ENCODE data around the gene SLC2A13. TPM values are rescaled to one million over a fixed set of nuclear protein-coding genes. Genes with fewer than 3 reads are reported as not detected.

SLC2A13 gene
- polyA plus RNA-seq, 4 donors, result 1.1 to 28.5 (median 3.0) TPM

- DNase-seq (no peak), FAIRE-seq (no peak)
- no peaks in the 10 kb centered on the region for H3K27me3 ChIP-seq (ENCODE audit: control insufficient read depth in 3 of 3, insufficient read depth in 3 of 3, low read length in 3 of 3)
- H3K36me3 ChIP-seq (ENCODE audit: control insufficient read depth in 3 of 3, insufficient read depth in 2 of 3, low read depth in 1 of 3, low read length in 3 of 3), result no peaks in the 10 kb centered on the region
- no peaks in the 10 kb centered on the region for H3K9me3 ChIP-seq (ENCODE audit: control insufficient read depth in 2 of 2, insufficient read depth in 1 of 2, low read depth in 1 of 2, low read length in 1 of 2)
- no peak overlapping the region for H3K27ac ChIP-seq (ENCODE audit: low read depth in 1 of 3, low read length in 2 of 3)
- 90 to 93% (median 92%) methylated on average over 1 of the region's 1 CpG for WGBS, 3 donors
- H3K4me1 ChIP-seq (ENCODE audit: control insufficient read depth in 3 of 3, insufficient read depth in 2 of 3, low read depth in 1 of 3, low read length in 2 of 3), result no peaks in the 10 kb centered on the region
- H3K4me3 ChIP-seq (ENCODE audit: low read depth in 1 of 3, low read length in 3 of 3), result no peak overlapping the region
Observed at GRCh38 chr12:39989501-39989900, 116.4 kb downstream of the SLC2A13 start.

- Histone ChIP-seq H3K36me3 (ENCODE audit: control insufficient read depth in 3 of 3, insufficient read depth in 2 of 3, low read depth in 1 of 3, low read length in 3 of 3) (no peaks in the 10 kb centered on the region), H3K27me3 (ENCODE audit: control insufficient read depth in 3 of 3, insufficient read depth in 3 of 3, low read length in 3 of 3) (no peaks in the 10 kb centered on the region), H3K4me1 (ENCODE audit: control insufficient read depth in 3 of 3, insufficient read depth in 2 of 3, low read depth in 1 of 3, low read length in 2 of 3) (no peaks in the 10 kb centered on the region), H3K9me3 (ENCODE audit: control insufficient read depth in 2 of 2, insufficient read depth in 1 of 2, low read depth in 1 of 2, low read length in 1 of 2) (no peaks in the 10 kb centered on the region), H3K27ac (ENCODE audit: low read depth in 1 of 3, low read length in 2 of 3) (no peak overlapping the region), H3K4me3 (ENCODE audit: low read depth in 1 of 3, low read length in 3 of 3) (no peak overlapping the region)
- FAIRE-seq, result no peak
- 90 to 98% (median 97%) methylated on average over 2 of the region's 2 CpGs for whole genome bisulfite sequencing, 3 donors
- no peak for DNase-seq
Observed at GRCh38 chr12:39988574-39988973, 117.3 kb downstream of the SLC2A13 start.

- no peak overlapping the region for H3K4me3 ChIP-seq (ENCODE audit: low read depth in 1 of 3, low read length in 3 of 3)
- no peaks in the 10 kb centered on the region for H3K27me3 ChIP-seq (ENCODE audit: control insufficient read depth in 3 of 3, insufficient read depth in 3 of 3, low read length in 3 of 3)
- DNase-seq (no peak), FAIRE-seq (no peak)
- no peak overlapping the region for H3K27ac ChIP-seq (ENCODE audit: low read depth in 1 of 3, low read length in 2 of 3)
- no peaks in the 10 kb centered on the region for H3K9me3 ChIP-seq (ENCODE audit: control insufficient read depth in 2 of 2, insufficient read depth in 1 of 2, low read depth in 1 of 2, low read length in 1 of 2)
- H3K36me3 ChIP-seq (ENCODE audit: control insufficient read depth in 3 of 3, insufficient read depth in 2 of 3, low read depth in 1 of 3, low read length in 3 of 3), result no peaks in the 10 kb centered on the region
- 15 to 53% (median 30%) methylated on average over 2 of the region's 2 CpGs for WGBS, 3 donors
- no peaks in the 10 kb centered on the region for H3K4me1 ChIP-seq (ENCODE audit: control insufficient read depth in 3 of 3, insufficient read depth in 2 of 3, low read depth in 1 of 3, low read length in 2 of 3)
Observed at GRCh38 chr12:39986674-39987073, 119.2 kb downstream of the SLC2A13 start.

- Histone ChIP-seq H3K4me1 (ENCODE audit: control insufficient read depth in 3 of 3, insufficient read depth in 2 of 3, low read depth in 1 of 3, low read length in 2 of 3) (no peaks in the 10 kb centered on the region), H3K4me3 (ENCODE audit: low read depth in 1 of 3, low read length in 3 of 3) (no peak overlapping the region), H3K36me3 (ENCODE audit: control insufficient read depth in 3 of 3, insufficient read depth in 2 of 3, low read depth in 1 of 3, low read length in 3 of 3) (no peaks in the 10 kb centered on the region), H3K27me3 (ENCODE audit: control insufficient read depth in 3 of 3, insufficient read depth in 3 of 3, low read length in 3 of 3) (no peaks in the 10 kb centered on the region), H3K9me3 (ENCODE audit: control insufficient read depth in 2 of 2, insufficient read depth in 1 of 2, low read depth in 1 of 2, low read length in 1 of 2) (no peaks in the 10 kb centered on the region), H3K27ac (ENCODE audit: low read depth in 1 of 3, low read length in 2 of 3) (no peak overlapping the region)
- FAIRE-seq, result no peak
- WGBS, 3 donors, result 85 to 90% (median 86%) methylated on average over 5 of the region's 5 CpGs
- DNase-seq, result no peak
Observed at GRCh38 chr12:39984670-39985069, 121.2 kb downstream of the SLC2A13 start.

GRCh38 chr12:39975374-39975918 is 130.4 kb downstream of the SLC2A13 start:
- H3K4me1 ChIP-seq (ENCODE audit: control insufficient read depth in 3 of 3, insufficient read depth in 2 of 3, low read depth in 1 of 3, low read length in 2 of 3), result no peaks in the 10 kb centered on the region
- H3K27me3 ChIP-seq (ENCODE audit: control insufficient read depth in 3 of 3, insufficient read depth in 3 of 3, low read length in 3 of 3), result no peaks in the 10 kb centered on the region
- WGBS, 3 donors, result 72 to 87% (median 85%) methylated on average over 5 of the region's 5 CpGs
- no peak overlapping the region for H3K27ac ChIP-seq (ENCODE audit: low read depth in 1 of 3, low read length in 2 of 3)
- DNase-seq (no peak), FAIRE-seq (no peak)
- H3K9me3 ChIP-seq (ENCODE audit: control insufficient read depth in 2 of 2, insufficient read depth in 1 of 2, low read depth in 1 of 2, low read length in 1 of 2), result no peaks in the 10 kb centered on the region
- no peaks in the 10 kb centered on the region for H3K36me3 ChIP-seq (ENCODE audit: control insufficient read depth in 3 of 3, insufficient read depth in 2 of 3, low read depth in 1 of 3, low read length in 3 of 3)
- H3K4me3 ChIP-seq (ENCODE audit: low read depth in 1 of 3, low read length in 3 of 3), result no peak overlapping the region

GRCh38 chr12:39972119-39972518 is 133.8 kb downstream of the SLC2A13 start:
- WGBS, 3 donors, result 85 to 93% (median 91%) methylated on average over 1 of the region's 1 CpG

GRCh38 chr12:39971348-39971747 is 134.5 kb downstream of the SLC2A13 start:
- WGBS, 3 donors, result 86 to 96% (median 94%) methylated on average over 1 of the region's 1 CpG
- Histone ChIP-seq H3K4me1 (ENCODE audit: control insufficient read depth in 3 of 3, insufficient read depth in 2 of 3, low read depth in 1 of 3, low read length in 2 of 3) (no peaks in the 10 kb centered on the region), H3K9me3 (ENCODE audit: control insufficient read depth in 2 of 2, insufficient read depth in 1 of 2, low read depth in 1 of 2, low read length in 1 of 2) (no peaks in the 10 kb centered on the region), H3K27ac (ENCODE audit: low read depth in 1 of 3, low read length in 2 of 3) (no peak overlapping the region), H3K4me3 (ENCODE audit: low read depth in 1 of 3, low read length in 3 of 3) (no peak overlapping the region), H3K27me3 (ENCODE audit: control insufficient read depth in 3 of 3, insufficient read depth in 3 of 3, low read length in 3 of 3) (no peaks in the 10 kb centered on the region), H3K36me3 (ENCODE audit: control insufficient read depth in 3 of 3, insufficient read depth in 2 of 3, low read depth in 1 of 3, low read length in 3 of 3) (no peaks in the 10 kb centered on the region)
- FAIRE-seq (peak; percentile 5), DNase-seq (no peak)

More at GRCh38 chr12:39972119-39972518, 133.8 kb downstream of the SLC2A13 start:
- Histone ChIP-seq H3K27me3 (ENCODE audit: control insufficient read depth in 3 of 3, insufficient read depth in 3 of 3, low read length in 3 of 3) (no peaks in the 10 kb centered on the region), H3K9me3 (ENCODE audit: control insufficient read depth in 2 of 2, insufficient read depth in 1 of 2, low read depth in 1 of 2, low read length in 1 of 2) (no peaks in the 10 kb centered on the region), H3K4me1 (ENCODE audit: control insufficient read depth in 3 of 3, insufficient read depth in 2 of 3, low read depth in 1 of 3, low read length in 2 of 3) (no peaks in the 10 kb centered on the region), H3K4me3 (ENCODE audit: low read depth in 1 of 3, low read length in 3 of 3) (no peak overlapping the region), H3K36me3 (ENCODE audit: control insufficient read depth in 3 of 3, insufficient read depth in 2 of 3, low read depth in 1 of 3, low read length in 3 of 3) (no peaks in the 10 kb centered on the region), H3K27ac (ENCODE audit: low read depth in 1 of 3, low read length in 2 of 3) (no peak overlapping the region)
- DNase-seq (no peak), FAIRE-seq (no peak)

GRCh38 chr12:39966721-39967120 is 139.2 kb downstream of the SLC2A13 start:
- DNase-seq (no peak), FAIRE-seq (no peak)
- WGBS, 3 donors, result 86 to 97% (median 90%) methylated on average over 2 of the region's 2 CpGs
- Histone ChIP-seq H3K27me3 (ENCODE audit: control insufficient read depth in 3 of 3, insufficient read depth in 3 of 3, low read length in 3 of 3) (no peaks in the 10 kb centered on the region), H3K9me3 (ENCODE audit: control insufficient read depth in 2 of 2, insufficient read depth in 1 of 2, low read depth in 1 of 2, low read length in 1 of 2) (no peaks in the 10 kb centered on the region), H3K4me1 (ENCODE audit: control insufficient read depth in 3 of 3, insufficient read depth in 2 of 3, low read depth in 1 of 3, low read length in 2 of 3) (no peaks in the 10 kb centered on the region), H3K36me3 (ENCODE audit: control insufficient read depth in 3 of 3, insufficient read depth in 2 of 3, low read depth in 1 of 3, low read length in 3 of 3) (no peaks in the 10 kb centered on the region), H3K27ac (ENCODE audit: low read depth in 1 of 3, low read length in 2 of 3) (no peak overlapping the region), H3K4me3 (ENCODE audit: low read depth in 1 of 3, low read length in 3 of 3) (no peak overlapping the region)

- WGBS, 3 donors, result 75 to 86% (median 75%) methylated on average over 2 of the region's 2 CpGs
Observed at GRCh38 chr12:39966256-39966655, 139.6 kb downstream of the SLC2A13 start.

More at GRCh38 chr12:39966256-39966655, 139.6 kb downstream of the SLC2A13 start:
- no peak for FAIRE-seq
- H3K9me3 ChIP-seq (ENCODE audit: control insufficient read depth in 2 of 2, insufficient read depth in 1 of 2, low read depth in 1 of 2, low read length in 1 of 2), result no peaks in the 10 kb centered on the region
- no peak overlapping the region for H3K27ac ChIP-seq (ENCODE audit: low read depth in 1 of 3, low read length in 2 of 3)
- no peak for DNase-seq
- no peak overlapping the region for H3K4me3 ChIP-seq (ENCODE audit: low read depth in 1 of 3, low read length in 3 of 3)
- H3K27me3 ChIP-seq (ENCODE audit: control insufficient read depth in 3 of 3, insufficient read depth in 3 of 3, low read length in 3 of 3), result no peaks in the 10 kb centered on the region
- no peaks in the 10 kb centered on the region for H3K36me3 ChIP-seq (ENCODE audit: control insufficient read depth in 3 of 3, insufficient read depth in 2 of 3, low read depth in 1 of 3, low read length in 3 of 3)
- H3K4me1 ChIP-seq (ENCODE audit: control insufficient read depth in 3 of 3, insufficient read depth in 2 of 3, low read depth in 1 of 3, low read length in 2 of 3), result no peaks in the 10 kb centered on the region
